NB4 (cell line): ENCODE data around the gene ADGRD2.

Experiments used
- POLR2A ChIP-seq: IDR thresholded peaks from 2 replicates; pipeline ENCODE4 v1.6.1; 2011; ENCODE audit warnings: mild to moderate bottlenecking; ENCODE audit not compliant: insufficient read length; ENCODE audit errors: extremely low read depth
- TF ChIP-seq, protein P1 (sequence below): IDR thresholded peaks from one replicate; pipeline ENCODE4 v1.5.1; 2012; ENCODE audit warnings: low read depth, low read length

DNA sequence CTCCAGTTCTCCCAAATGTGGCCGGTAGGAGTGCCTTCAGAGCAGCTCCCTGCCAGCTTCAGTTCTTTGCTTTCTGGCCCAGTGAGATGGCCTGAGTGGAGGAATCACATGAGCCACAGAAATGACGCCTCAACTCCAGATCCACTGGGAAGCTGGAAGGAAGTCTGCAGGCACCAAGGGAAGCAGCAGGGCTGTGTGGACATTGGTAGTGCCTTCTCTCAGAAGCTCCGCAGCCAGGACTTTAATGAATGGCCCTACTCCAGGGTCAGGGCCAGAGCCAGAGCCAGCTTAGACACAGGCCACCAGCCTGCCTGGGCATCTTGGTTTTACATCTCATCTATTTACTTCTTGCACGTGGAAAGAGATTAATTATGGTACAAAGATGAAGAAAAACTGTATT is 23.0 kb upstream of the ADGRD2 start:
- TF ChIP-seq POLR2A: no peak
- TF ChIP-seq, protein P1, sequence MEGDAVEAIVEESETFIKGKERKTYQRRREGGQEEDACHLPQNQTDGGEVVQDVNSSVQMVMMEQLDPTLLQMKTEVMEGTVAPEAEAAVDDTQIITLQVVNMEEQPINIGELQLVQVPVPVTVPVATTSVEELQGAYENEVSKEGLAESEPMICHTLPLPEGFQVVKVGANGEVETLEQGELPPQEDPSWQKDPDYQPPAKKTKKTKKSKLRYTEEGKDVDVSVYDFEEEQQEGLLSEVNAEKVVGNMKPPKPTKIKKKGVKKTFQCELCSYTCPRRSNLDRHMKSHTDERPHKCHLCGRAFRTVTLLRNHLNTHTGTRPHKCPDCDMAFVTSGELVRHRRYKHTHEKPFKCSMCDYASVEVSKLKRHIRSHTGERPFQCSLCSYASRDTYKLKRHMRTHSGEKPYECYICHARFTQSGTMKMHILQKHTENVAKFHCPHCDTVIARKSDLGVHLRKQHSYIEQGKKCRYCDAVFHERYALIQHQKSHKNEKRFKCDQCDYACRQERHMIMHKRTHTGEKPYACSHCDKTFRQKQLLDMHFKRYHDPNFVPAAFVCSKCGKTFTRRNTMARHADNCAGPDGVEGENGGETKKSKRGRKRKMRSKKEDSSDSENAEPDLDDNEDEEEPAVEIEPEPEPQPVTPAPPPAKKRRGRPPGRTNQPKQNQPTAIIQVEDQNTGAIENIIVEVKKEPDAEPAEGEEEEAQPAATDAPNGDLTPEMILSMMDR: no peak
